GM19468 (cell line): ENCODE data around the gene IGF1R.
"Not testable (repeated sequence)": the region's sequence is repeated elsewhere in the genome, so short reads cannot be mapped to it uniquely, and the experiment has no call there.

Experiments used
- ATAC-seq: cut with Tn5 transposase; IDR thresholded peaks from one replicate; pipeline ENCODE4 v1.9.1; 2021; ENCODE audit warnings: mild to moderate bottlenecking, moderate library complexity, moderate number of reproducible peaks; ENCODE audit not compliant: unreplicated experiment; ENCODE audit errors: extremely low read depth

IGF1R gene

DNA sequence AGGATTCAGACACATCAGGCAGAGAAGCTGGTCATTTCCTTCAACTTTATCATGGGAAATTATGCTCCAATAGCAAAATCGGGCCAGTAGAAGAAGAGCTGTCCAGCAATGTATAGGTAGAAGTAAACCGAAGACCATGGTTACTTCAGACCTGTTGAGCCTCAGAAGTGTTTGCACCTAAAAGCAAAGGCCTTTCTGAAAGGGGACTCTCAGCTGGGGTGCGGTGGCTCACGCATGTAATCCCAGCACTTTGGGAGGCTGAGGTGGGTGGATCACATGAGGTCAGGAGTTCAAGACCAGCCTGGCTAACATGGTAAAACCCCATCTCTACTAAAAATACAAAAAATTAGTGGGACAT lies 316.8 kb downstream of the IGF1R start:
- not testable (repeated sequence) for ATAC-seq

DNA sequence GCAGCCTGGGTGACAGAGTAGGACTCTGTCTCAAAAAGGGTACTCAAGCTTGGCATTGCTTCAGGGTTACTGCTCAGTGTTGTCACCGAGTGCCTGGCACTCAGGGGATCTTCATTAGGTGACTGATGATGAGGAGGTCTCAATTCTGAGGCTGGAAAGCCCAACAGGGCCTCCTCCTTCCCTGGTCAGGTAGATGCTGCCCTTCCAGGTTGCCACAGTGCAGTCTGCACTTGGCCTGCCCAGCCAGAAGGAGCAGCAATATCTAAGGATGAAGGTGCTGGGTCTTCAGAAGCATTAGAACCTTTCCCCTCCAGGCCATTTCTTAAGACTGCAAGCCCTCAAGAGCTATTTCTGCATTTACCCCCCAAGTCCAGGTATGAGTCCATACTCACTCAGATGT lies 317.3 kb downstream of the IGF1R start:
- no peak for ATAC-seq

DNA sequence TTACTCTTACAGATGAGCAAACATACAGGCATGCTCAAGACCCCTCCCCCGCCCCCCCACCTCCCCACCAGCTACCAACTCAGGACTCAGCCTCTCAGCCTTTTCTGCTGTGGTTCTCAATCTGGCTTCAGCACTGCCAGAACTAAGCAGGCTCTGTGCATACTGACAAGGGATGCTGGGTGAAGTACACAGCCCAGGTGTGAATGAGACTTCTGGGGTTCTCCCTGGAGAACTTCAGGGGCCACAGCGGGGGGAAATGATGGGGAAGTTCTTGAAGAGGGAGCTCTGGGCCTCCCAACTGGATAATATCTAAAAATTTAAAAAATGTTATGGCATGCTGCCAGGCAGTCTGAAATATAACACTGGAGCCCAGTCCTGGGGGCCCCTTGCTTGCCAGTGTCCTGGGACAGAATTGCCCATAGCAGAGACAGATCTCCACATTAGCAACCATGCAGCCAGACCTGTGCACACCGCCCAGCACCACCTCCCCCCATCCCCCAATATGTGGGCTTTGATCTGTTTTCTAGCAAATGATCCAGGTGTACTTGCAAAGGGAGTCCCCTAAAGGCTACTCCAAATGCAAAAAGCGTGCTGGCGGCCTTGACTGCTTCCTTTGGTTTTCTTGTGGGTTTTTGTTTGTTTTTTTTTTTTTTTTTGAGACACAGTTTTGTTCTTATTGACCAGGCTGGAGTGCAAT lies 317.9 kb downstream of the IGF1R start:
- no peak for ATAC-seq

DNA sequence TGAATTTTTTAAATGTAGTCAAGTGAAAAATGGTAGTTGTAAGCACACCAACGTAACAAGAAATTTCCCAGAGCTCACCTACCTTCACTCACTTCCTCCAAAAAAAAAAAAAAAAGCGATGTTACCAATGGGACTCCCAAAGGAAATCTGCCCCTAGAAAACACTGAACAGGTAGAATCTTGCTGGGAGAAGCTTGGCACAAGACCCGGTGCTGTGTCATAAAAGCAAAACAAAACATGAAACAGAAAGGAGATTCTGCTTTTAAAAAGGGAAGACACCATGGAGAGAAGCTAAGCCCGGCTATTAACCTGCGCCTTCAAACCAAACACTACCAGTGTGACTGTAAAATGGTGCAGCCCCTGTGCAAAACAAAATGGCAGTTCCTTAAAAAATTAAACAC lies 318.8 kb downstream of the IGF1R start:
- no peak for ATAC-seq

DNA sequence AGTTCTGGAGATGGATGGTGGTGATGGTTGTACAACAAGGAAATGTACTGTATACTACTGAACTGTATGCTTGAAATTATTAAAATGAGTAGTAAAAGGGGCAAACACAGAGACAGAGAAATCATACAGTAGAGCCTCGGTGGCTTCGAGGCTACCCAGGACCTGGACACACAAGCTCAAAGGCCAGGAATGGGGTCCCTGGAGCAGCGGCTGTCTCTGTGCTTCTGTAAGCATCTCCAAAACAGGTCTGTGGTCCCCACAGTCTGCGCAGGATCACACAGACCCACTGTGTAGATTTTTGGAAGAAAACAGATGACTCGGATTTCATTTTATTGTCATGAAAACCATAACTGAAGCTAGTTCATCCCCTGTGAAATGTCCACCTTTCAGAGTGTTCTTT lies 319.6 kb downstream of the IGF1R start:
- no peak for ATAC-seq

DNA sequence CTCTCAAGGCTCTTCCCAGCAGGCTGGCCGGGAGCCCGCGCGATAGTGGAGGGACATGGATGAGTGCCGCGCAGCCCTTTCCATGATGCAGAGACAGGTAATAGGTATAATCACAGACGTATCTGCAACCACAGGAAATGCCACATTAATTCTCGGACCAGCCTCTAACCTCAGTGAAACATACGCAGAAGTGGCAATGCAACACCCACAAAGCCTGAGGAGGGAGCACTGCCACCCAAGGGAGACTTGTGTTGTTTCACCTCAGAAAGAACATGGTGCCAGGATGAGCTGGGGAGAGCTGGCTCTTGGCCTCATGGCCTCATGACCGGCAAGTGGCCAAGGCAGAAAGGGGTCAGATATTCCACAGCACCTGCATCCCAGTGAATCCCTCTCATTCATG lies 320.2 kb downstream of the IGF1R start:
- no peak for ATAC-seq

DNA sequence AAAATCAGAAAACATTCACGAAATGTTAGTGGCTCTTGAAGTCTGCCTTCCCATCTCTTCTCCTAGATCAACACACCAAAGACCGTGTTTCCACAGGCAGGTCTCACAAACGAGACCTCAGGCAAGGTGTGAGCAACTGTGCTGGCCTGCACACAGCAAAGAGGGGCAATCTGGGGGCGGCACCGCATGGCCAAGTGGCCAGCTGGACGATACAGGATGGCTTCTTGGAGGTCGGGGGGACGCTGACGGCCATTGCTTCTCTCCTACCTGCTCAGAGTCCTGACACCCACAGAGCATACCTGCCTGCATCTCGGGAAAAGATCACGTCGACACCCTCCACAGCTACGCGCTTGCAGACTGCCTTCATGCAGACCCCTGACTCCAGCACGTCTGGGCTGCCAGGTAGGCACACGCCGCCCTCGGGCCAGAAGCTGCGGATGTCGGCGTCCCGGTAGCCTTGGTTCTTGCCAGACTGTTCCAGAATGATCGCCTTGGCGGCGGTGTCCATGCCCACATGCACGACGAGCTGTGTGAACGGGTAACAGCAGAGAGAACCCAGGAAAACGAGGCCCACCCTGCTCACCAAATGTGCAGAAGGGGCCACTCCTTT lies 320.9 kb downstream of the IGF1R start:
- no peak for ATAC-seq

DNA sequence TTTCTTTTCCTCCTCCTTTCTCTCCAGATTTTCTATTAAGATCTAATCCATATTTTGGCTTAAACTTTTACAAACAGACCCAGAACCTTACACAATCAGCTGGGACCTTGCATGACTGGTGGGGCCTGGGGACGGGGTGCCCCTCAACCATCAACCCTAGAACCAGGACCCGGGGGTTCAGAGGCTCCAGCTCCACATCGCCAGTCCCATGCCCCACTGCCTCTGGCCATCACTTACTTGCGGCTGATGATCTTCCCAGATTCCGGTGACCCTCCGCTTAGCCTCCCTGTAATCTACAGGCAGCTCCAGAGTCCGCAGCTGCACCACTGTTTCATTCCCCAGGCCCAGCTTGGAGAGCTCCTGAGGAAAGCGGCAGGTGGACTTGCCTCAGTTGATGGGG lies 322.5 kb downstream of the IGF1R start:
- no peak for ATAC-seq

DNA sequence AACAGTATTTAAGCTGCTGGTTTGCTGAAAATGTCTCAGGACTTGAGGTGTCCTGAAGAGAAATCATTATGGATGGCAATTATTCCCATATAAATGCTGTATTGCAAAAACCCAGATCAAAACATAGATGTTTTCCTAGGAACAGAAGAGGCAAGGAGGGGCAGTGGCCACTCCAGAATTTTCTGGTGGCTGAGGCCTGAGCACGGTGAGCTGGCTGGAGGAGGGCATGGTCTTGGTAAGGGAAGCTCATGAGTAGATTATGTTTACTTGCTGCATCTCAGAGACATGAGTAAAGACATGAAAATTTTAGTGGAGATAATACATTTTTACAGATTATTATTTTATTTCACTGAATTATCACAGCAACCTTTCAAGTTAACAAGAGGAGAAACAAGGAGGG lies 328.2 kb downstream of the IGF1R start:
- no peak for ATAC-seq

DNA sequence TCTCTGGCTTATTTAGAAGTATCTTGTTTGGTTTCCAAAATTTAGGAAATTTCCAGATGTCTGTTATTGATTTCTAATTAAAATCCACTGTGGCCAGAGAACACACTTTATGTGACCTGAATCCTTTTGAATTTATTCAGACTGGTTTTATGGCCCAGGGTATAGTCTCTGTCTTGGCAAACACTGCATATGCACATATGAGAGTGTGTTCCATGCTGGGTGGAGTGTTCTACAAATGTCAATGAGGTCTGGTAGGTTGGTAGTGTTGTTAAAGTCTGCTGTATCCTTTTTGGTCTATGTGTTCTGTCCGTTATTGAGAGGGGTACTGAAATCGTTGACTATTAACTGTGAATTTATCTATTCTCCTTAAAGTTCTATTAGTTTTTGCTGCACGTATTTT lies 329.1 kb downstream of the IGF1R start:
- no peak for ATAC-seq

DNA sequence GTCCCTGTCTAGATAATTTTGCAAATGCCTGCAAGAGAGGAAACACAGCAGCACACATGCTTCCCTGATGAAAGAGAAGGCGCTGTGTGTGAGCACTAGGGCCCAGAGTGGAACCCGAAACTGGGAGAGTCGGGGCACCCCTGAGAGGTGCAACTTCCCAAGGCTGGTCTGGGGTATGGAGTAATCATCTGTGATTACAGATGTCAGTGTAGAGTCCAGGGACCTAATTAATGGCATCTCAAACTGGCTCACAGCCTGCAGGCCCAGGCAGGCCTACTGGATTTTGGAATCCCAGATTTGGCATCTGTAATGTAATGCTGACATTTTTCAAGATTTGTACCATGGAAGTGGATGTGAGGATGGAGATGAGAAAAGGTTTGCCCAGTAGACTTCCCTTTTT lies 329.8 kb downstream of the IGF1R start:
- ATAC-seq, result no peak

DNA sequence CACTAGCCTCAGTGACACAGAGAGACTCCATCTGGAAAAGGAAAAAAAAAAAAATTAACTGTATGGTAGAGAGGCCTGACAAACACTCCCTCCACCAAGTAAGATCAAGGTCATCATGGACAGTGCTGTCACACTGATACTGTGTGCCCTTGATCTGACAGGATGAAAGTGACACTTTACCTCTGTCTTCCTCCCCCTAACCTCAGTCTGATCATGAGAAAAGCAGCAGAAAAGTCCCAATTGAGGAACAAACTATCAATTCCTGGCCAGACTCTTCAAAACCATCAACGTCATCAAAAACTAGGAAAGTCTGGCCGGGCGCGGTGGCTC lies 332.5 kb downstream of the IGF1R start:
- no peak for ATAC-seq

DNA sequence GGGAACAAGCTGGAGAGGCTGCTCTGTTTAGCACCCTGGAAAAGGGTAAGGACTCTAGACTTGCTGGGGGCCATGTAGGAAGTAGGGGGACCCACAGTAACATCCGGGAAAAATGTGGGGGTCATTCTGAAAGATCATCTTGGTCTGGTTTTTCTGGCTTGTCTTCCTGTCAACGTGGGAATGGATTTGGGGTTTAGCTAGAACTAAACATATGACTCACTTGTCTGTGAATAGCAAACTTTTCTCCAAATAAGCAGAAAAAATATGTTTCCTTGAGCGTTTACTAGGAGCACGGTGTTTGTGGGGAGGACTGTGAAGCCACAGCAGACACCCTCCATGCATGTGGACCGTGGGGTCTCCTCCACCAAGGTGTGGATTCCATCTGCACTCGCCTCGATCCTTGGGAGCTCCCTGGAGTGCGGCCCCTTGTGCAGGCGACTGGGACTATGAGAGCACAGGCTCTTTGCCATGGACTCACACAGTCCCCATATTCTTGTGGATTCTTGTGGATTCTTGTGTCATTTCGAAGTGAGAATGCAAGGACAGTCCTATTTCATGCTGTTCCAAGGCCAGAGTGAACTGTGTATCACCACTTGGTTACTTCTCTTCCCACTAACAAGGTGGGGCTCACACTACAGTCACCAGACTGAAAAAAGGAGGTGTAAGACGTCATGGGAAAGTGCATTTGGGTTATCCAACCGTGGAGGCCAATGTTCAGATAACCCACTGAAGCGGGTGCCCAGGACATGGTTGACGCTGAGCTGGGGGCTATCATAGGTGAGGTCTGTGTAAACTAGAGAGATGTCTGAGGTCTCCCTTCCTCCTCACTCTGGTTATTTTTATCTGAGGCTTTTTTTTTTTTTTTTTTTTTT lies 333.7 kb downstream of the IGF1R start:
- no peak for ATAC-seq

DNA sequence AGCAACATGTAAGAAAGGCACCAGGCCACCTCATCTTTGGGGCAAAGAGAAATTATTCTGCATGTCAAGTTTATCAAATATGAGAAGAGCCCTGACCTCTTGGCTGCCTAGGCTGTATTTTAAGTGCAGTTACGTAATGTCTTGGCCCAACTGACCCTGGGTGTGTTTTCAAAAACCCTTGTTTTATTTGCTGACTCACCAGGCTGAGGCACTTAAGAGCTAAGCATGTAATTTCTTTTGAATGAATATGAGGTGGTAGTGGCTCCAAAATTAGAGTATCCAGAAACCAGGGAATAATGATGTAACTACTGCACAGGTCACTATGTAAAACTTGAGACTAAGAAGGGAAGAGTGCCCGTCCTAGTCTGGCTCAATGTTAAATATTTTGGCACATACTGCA lies 335.0 kb downstream of the IGF1R start:
- no peak for ATAC-seq

DNA sequence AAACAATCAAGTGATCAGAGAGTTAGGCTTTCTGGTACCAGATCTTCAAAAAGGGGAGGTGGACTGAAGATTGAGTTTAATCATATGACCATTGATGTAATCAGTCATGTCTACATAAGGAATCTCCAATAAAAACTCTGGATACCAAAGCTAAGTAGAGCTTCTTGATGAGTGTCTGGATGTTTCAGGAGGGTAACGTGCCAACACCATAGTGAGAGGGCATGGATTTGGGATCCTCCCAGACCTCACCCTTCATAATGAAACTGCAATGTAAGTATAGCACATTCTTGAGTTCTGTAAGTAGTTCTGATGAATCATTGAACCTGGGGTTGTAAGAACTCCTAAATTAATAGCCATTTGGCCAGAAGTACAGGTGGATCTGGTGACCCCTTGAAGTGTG lies 337.9 kb downstream of the IGF1R start:
- no peak for ATAC-seq

DNA sequence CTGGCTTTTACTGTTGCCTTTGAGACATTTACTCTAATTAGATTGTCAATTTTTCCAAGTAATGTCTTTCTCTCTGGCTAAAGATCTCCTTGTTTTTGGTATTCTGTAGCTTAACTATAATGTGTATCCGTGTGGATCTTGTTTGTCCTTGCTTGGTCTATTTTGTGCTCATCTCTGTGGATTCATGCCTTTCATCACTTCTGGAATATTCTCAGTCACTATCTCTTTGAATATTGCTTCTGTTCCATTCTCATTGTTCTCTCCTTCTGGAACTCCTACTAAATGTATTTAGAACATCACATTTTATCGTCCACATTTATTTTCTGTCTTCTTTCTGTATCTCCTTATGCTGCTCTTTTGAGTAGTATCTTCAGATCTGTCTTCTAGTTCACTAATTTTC lies 346.6 kb downstream of the IGF1R start:
- ATAC-seq, result no peak

DNA sequence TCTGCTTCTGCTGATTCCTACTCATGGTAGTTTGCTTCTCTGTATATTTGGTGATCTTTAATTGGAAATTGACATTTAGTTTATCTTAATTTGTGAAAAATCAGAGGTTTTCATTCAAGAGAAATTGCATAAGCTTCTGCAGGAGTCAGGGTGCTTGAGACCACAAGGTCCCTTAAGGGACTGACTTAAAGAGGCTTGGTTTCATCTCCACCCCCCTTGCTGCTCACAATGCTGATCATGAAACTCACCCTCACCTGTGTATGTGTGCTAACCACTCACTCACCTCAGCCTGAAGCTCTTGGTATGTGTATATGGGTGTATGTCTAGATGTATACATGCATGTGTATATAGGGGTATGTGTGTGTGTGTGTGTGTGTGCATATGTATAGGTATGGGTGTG lies 347.8 kb downstream of the IGF1R start:
- no peak for ATAC-seq

DNA sequence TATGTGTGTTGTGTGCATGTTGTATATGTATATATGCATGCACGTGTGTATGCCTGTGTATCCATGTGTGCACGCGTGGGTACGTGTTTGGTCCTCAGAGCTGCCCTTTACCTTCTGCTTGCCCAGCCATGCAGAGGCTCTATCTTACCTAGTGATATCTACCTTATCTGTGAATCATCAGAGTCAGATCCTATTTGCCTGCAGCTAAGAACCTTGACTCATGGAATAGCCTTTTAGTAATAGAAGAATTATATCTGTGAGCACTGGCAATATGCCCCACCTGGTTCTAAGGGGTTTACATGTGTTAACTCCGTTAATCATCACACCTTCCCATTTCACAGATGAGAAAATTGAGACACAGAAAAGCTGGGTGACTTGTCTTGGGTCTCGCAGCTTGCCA lies 348.3 kb downstream of the IGF1R start:
- ATAC-seq, result no peak

DNA sequence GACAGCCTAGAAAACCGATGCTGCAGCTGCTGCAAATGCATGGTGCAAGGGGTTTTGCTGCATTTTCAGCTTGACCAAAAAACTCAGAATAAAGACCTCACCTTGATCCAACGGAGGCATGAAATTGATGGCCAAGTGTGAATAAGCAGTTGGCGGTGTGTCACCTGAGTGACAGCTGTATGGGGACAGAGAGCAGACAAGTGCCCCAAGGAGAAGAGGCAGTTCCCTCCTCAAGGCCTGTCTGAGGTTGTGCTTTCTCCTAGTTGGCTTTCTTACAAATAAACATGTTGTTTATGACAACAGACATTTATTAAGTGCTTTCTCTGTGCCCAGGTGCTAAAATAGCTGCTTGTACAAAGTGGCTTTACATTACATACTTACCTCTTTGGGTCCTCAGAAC lies 349.0 kb downstream of the IGF1R start:
- no peak for ATAC-seq

DNA sequence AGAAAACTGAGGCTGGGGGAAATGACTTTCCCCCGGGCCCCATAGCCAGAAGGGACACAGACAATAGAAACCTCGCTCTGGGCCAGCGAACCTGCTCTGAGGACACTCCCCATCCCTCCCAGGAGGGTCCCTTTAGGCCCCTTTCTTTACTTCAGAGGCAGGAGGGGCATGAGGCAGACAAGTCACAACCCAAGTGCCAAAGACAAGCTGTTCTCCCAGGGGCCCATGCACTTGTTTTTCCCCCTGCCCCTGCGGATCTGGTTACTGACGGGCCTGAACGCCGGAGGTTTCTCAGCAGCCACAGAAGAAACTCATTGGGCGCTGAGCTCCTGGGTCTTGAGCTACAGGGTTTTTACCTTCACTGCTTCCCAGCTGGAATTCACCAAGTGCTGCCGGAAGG lies 349.4 kb downstream of the IGF1R start:
- no peak for ATAC-seq

DNA sequence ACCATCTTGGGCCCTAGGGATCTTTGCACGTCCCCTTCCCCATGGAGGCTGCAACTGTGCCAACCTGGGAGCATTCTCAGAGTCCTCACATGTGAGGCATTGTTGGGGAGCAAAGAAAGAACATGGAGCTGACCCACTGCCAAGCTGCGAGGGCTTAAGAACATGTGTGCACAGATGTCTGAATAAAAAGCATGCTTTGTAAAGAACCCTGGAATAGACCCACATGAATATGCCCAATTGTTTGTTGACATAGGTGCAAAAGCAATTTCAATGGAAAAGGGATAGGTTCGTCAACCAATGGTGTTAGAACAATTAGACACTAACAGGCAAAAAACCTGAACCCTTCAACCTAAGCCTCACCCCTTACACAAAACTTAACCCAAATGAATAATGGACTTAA lies 349.9 kb downstream of the IGF1R start:
- no peak for ATAC-seq

DNA sequence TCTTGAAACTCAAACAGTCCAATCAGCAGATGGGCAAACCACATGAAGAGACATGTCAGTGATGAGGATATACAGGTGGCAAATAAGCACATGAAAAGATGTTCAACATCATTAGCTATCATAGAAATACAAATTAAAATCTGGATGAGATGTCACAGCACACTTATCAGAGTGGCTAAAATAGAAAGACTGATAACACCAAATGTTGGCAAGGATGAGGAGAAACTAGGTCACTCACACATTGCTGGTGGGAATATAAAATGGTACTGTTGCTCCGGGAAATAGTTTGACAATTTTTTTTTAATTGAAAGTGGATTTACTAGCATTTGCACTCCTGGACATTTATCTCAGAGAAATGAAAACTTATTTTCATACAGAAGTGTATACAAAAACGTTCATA lies 350.9 kb downstream of the IGF1R start:
- no peak for ATAC-seq
